A549 (cell line): ENCODE results near the gene TBX5. TPM values are rescaled to one million over a fixed set of nuclear protein-coding genes. Genes with fewer than 3 reads are reported as not detected.

Experiments
- ATAC-seq, 2 experiments: fragments of 200-7000 bp in 1 of 2; fragments of >200 bp in 1 of 2; cut with Nextera tagmentation in 1 of 2; cut with Tn5 transposase in 1 of 2; 3 replicates each; pipeline versions ENCODE4 v1.8.0 to v1.9.1; 2018 to 2020; ENCODE audit warnings: mild to moderate bottlenecking in 1 of 2, moderate library complexity in 1 of 2
- CTCF ChIA-PET: fragments of 300-600 bp; sonication (Branson Sonifier 250); formaldehyde crosslinking; extraction: SDS; loops from one replicate; lab custom pipeline; 2021; ENCODE audit warnings: antibody characterized with exemption, inconsistent platforms; lab: Yijun Ruan, JAX
- POLR2A ChIA-PET: fragments of 350-600 bp; formaldehyde crosslinking; extraction: SDS; loops from one replicate; lab custom pipeline; 2021; ENCODE audit warnings: antibody characterized with exemption, inconsistent platforms; lab: Yijun Ruan, JAX
- DNase-seq, 2 experiments: peaks; one replicate each; pipeline versions ENCODE4 v3.0.0 to v3.0.0-alpha.2; 2011 to 2016; ENCODE audit warnings: low read depth in 1 of 2, low spot score in 1 of 2
- FAIRE-seq: peaks from 2 replicates; lab custom pipeline; 2011; peaks lifted over from hg19 to GRCh38; lab: Jason Lieb, UNC
- H3K27ac ChIP-seq, 2 experiments: fragments of >200 bp; sonication (Bioruptor Twin); formaldehyde crosslinking; 3 replicates each; pipeline ENCODE4 v1.5.1; 2016 to 2017
- H3K4me1 ChIP-seq: fragments of >200 bp; sonication (Bioruptor Twin); formaldehyde crosslinking; 3 replicates; pipeline ENCODE4 v1.6.1; 2016
- H3K4me2 ChIP-seq: fragments of >200 bp; sonication (Bioruptor Twin); formaldehyde crosslinking; 3 replicates; pipeline ENCODE4 v1.6.1; 2016
- H3K4me3 ChIP-seq: fragments of >200 bp; sonication (Bioruptor Twin); formaldehyde crosslinking; 3 replicates; pipeline ENCODE4 v1.5.1; 2016
- H3K9me3 ChIP-seq: fragments of >200 bp; sonication (Bioruptor Twin); formaldehyde crosslinking; 3 replicates; pipeline ENCODE4 v1.6.1; 2016
- CBX8 ChIP-seq: fragments of 200-600 bp; sonication (generic); IDR thresholded peaks from 2 replicates; pipeline ENCODE4 v1.6.1; 2016
- CHD2 ChIP-seq: fragments of 150-350 bp; IDR thresholded peaks from 2 replicates; pipeline ENCODE4 v1.6.1; 2014; ENCODE audit warnings: low read length; ENCODE audit not compliant: partially characterized antibody
- CHD4 ChIP-seq: fragments of 200-600 bp; sonication (generic); IDR thresholded peaks from 2 replicates; pipeline ENCODE4 v1.6.1; 2016; ENCODE audit warnings: antibody characterized with exemption, mild to moderate bottlenecking, borderline replicate concordance
- EHMT2 ChIP-seq: fragments of 200-600 bp; sonication (generic); IDR thresholded peaks from 2 replicates; pipeline ENCODE4 v1.6.1; 2016; ENCODE audit warnings: antibody characterized with exemption, low read depth, mild to moderate bottlenecking, moderate library complexity
- FOSL2 ChIP-seq, 2 experiments: fragments of 450-650 bp in 1 of 2; fragments of >200 bp in 1 of 2; sonication (Bioruptor Twin) in 1 of 2; formaldehyde crosslinking; IDR thresholded peaks; 2 replicates each; pipeline versions ENCODE4 v1.5.0 to v1.6.1; 2016 to 2020; ENCODE audit warnings: mild to moderate bottlenecking in 1 of 2, moderate library complexity in 1 of 2
- HEYL ChIP-seq: fragments of 250-450 bp; sonication (Bioruptor Pico); IDR thresholded peaks from 2 replicates; pipeline ENCODE4 v1.8.0; 2021; ENCODE audit warnings: mild to moderate bottlenecking, moderate library complexity
- HOXB5 ChIP-seq: fragments of 250-450 bp; sonication (Bioruptor Pico); IDR thresholded peaks from 2 replicates; pipeline ENCODE4 v1.5.0; 2020; ENCODE audit warnings: mild to moderate bottlenecking, moderate library complexity
- MAFK ChIP-seq: fragments of 450-650 bp; IDR thresholded peaks from 2 replicates; pipeline ENCODE4 v1.6.1; 2014; ENCODE audit not compliant: partially characterized antibody
- MAZ ChIP-seq: fragments of 150-350 bp; IDR thresholded peaks from 2 replicates; pipeline ENCODE4 v1.6.1; 2014; ENCODE audit warnings: antibody characterized with exemption, low read depth, low read length, borderline replicate concordance
- MYC ChIP-seq: IDR thresholded peaks from 2 replicates; pipeline ENCODE4 v1.6.1; 2012; ENCODE audit warnings: mild to moderate bottlenecking, inconsistent platforms, low read length, improper control_type of control experiment, borderline replicate concordance
- PHF8 ChIP-seq: fragments of 200-600 bp; sonication (generic); IDR thresholded peaks from 2 replicates; pipeline ENCODE4 v1.6.1; 2016; ENCODE audit warnings: low read depth, mild to moderate bottlenecking, antibody characterized with exemption, moderate library complexity, borderline replicate concordance
- RFX5 ChIP-seq: fragments of 450-650 bp; IDR thresholded peaks from 2 replicates; pipeline ENCODE4 v1.7.1; 2014; ENCODE audit warnings: antibody characterized with exemption, mild to moderate bottlenecking, moderate library complexity
- SREBF2 ChIP-seq: fragments of 450-650 bp; IDR thresholded peaks from 2 replicates; pipeline ENCODE4 v1.6.1; 2014; ENCODE audit warnings: mild to moderate bottlenecking, moderate library complexity
- TP53 ChIP-seq: fragments of 250-450 bp; sonication (Bioruptor Pico); IDR thresholded peaks from 2 replicates; pipeline ENCODE4 v1.5.0; 2021; ENCODE audit warnings: mild to moderate bottlenecking, moderate library complexity
- ZSCAN20 ChIP-seq: fragments of 250-450 bp; sonication (Bioruptor Pico); IDR thresholded peaks from 2 replicates; pipeline ENCODE4 v1.8.0; 2022; ENCODE audit warnings: mild to moderate bottlenecking, moderate library complexity
- WGBS: methylation state at CpG from one replicate; pipeline ENCODE4 v1.1.6; 2017; ENCODE audit errors: missing lambda C conversion rate; 5-methylcytosine and 5-hydroxymethylcytosine counted together
- polyA plus RNA-seq, 4 experiments: library from polyadenylated mRNA; depleted of rRNA in 3 of 4; stranded (reverse); fragments of >200 nt; fragmentation: RNase III in 1 of 4; extraction: RNeasy Plus Mini Kit Qiagen cat#74134 plus additional on column Dnase treatment in 1 of 4; gene quantifications; 2 replicates in 3 of 4; 3 replicates in 1 of 4; pipeline ENCODE4 v1.2.3, GENCODE V29; 2011 to 2017
- TF ChIP-seq, protein P1 (sequence below): fragments of >200 bp; sonication (Bioruptor Twin); formaldehyde crosslinking; IDR thresholded peaks from 3 replicates; pipeline ENCODE4 v1.5.1; 2016
- TF ChIP-seq, protein P2 (sequence below): fragments of 150-350 bp; IDR thresholded peaks from 2 replicates; pipeline ENCODE4 v1.6.1; 2014; ENCODE audit warnings: low read depth, mild to moderate bottlenecking, low read length
- TF ChIP-seq, protein P3 (sequence below): IDR thresholded peaks from 2 replicates; pipeline ENCODE4 v1.6.1; 2012; ENCODE audit warnings: low read depth, borderline replicate concordance
- TF ChIP-seq, protein P4 (sequence below): IDR thresholded peaks from 2 replicates; pipeline ENCODE4 v1.6.1; 2012
- TF ChIP-seq, protein P5 (sequence below): fragments of >200 bp; sonication (Bioruptor Twin); formaldehyde crosslinking; IDR thresholded peaks from 2 replicates; pipeline ENCODE4 v1.6.1; 2016
- TF ChIP-seq, protein P6 (sequence below): fragments of 200-600 bp; sonication (generic); IDR thresholded peaks from 2 replicates; pipeline ENCODE4 v1.6.1; 2016; ENCODE audit warnings: antibody characterized with exemption, mild to moderate bottlenecking, moderate library complexity

TBX5 gene
- polyA plus RNA-seq, 2 of the 4 experiments (the other 2 are of a cell fraction), result not detected

DNA sequence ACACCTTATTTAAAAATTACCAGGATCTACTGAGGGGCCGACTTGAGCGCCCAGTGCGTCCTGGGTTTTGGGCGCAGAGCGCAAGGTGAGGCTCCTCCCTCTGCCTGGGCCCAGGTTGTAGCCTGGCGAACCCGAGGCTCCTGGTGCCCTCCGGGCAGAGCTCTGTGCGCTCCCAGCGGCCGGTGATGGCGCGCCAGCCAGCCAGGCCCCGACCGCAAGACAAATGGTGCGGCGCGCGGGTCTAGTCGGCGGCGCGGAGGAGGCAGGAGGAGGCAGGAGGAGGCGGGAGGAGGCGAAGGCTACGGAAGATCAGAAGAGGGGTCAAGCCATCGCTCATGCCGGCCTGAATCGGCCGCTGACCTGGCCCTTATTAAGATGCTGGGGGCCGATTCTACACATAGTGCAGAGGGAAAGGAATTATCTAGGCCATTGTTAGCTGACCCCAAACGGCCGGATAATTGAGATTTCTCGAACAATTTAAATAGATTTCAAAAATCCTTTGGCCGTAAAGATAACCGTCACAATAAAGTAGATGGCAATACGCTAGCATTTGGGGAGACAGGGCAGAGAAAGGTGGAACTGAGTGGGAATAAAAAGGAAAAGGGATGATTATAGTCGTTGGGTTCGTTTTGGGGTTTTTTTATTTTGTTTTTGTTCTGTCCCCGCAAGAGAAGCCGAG lies 2.8 kb downstream of the TBX5 start:
- FAIRE-seq, result no peak
- H3K27ac ChIP-seq, result no peak overlapping the region
- H3K4me3 ChIP-seq, result no peak overlapping the region
- TF ChIP-seq CBX8 (no peak), FOSL2 (IDR thresholded peaks at IDR 0.05) (no peak), FOSL2 (CRISPR knock-in tag; IDR thresholded peaks at IDR 0.05) (no peak), MYC (no peak), TP53 (CRISPR knock-in tag) (no peak)
- TF ChIP-seq, protein P1, sequence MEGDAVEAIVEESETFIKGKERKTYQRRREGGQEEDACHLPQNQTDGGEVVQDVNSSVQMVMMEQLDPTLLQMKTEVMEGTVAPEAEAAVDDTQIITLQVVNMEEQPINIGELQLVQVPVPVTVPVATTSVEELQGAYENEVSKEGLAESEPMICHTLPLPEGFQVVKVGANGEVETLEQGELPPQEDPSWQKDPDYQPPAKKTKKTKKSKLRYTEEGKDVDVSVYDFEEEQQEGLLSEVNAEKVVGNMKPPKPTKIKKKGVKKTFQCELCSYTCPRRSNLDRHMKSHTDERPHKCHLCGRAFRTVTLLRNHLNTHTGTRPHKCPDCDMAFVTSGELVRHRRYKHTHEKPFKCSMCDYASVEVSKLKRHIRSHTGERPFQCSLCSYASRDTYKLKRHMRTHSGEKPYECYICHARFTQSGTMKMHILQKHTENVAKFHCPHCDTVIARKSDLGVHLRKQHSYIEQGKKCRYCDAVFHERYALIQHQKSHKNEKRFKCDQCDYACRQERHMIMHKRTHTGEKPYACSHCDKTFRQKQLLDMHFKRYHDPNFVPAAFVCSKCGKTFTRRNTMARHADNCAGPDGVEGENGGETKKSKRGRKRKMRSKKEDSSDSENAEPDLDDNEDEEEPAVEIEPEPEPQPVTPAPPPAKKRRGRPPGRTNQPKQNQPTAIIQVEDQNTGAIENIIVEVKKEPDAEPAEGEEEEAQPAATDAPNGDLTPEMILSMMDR, result no peak
- TF ChIP-seq, protein P2, sequence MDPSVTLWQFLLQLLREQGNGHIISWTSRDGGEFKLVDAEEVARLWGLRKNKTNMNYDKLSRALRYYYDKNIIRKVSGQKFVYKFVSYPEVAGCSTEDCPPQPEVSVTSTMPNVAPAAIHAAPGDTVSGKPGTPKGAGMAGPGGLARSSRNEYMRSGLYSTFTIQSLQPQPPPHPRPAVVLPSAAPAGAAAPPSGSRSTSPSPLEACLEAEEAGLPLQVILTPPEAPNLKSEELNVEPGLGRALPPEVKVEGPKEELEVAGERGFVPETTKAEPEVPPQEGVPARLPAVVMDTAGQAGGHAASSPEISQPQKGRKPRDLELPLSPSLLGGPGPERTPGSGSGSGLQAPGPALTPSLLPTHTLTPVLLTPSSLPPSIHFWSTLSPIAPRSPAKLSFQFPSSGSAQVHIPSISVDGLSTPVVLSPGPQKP, result no peak
- ChIA-PET POLR2A (no interaction called here), CTCF (interaction anchor here (0.7 kb wide), 1 partner anchor 22 kb away, joined by 3 read pairs; no protein-coding TSS in a partner anchor)
- peak; percentile 39 to 48; a peak in 2 of 6 replicates for ATAC-seq
- H3K4me1 ChIP-seq, result no peaks in the 10 kb centered on the region
- no peak for DNase-seq
- H3K4me2 ChIP-seq, result no peak overlapping the region
- WGBS, result 44% methylated on average over 37 of the region's 41 CpGs
- no peaks in the 10 kb centered on the region for H3K9me3 ChIP-seq

DNA sequence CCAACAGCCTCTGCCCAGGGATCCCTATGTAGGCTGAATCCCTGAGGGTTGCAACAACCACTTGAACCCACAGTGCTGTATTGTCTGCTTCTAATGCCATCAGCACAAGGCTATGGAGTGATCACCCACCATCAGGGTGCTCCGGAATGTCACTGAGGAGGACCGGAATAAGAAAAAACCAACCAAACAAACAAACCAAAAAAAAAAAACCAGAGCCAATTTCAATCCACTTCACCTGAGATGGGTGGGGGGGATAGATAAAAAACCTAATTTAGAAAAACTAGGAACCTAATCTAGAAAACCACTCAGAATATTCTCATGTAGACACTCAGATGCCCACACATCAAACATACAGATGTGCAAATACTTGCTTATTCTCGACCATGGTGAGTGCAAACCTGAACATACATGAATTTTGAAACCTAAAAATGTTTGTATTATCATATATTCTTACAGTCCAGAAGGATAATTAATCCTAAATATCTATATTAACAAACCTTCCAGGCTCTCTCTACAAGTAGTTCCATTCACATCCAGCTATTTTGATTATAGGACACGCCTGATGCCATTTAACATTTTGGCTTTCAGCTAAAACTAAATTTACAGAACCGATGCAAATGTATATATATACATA lies 3.7 kb downstream of the TBX5 start:
- no peak for TF ChIP-seq HEYL (CRISPR knock-in tag)
- TF ChIP-seq CHD4, result no peak
- TF ChIP-seq, protein P2, result no peak
- no peak for TF ChIP-seq TP53 (CRISPR knock-in tag)
- TF ChIP-seq MAFK, result no peak
- no peak for TF ChIP-seq ZSCAN20 (CRISPR knock-in tag)
- TF ChIP-seq MAZ, result no peak
- TF ChIP-seq, protein P3, sequence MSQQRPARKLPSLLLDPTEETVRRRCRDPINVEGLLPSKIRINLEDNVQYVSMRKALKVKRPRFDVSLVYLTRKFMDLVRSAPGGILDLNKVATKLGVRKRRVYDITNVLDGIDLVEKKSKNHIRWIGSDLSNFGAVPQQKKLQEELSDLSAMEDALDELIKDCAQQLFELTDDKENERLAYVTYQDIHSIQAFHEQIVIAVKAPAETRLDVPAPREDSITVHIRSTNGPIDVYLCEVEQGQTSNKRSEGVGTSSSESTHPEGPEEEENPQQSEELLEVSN, result no peak
- TF ChIP-seq RFX5, result no peak
- TF ChIP-seq FOSL2 (IDR thresholded peaks at IDR 0.05), result no peak
- TF ChIP-seq FOSL2 (CRISPR knock-in tag; IDR thresholded peaks at IDR 0.05), result no peak
- TF ChIP-seq, protein P1, result no peak
- no peak for TF ChIP-seq MYC
- TF ChIP-seq PHF8, result no peak
- TF ChIP-seq, protein P4, sequence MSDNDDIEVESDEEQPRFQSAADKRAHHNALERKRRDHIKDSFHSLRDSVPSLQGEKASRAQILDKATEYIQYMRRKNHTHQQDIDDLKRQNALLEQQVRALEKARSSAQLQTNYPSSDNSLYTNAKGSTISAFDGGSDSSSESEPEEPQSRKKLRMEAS, result no peak
- TF ChIP-seq, protein P5, sequence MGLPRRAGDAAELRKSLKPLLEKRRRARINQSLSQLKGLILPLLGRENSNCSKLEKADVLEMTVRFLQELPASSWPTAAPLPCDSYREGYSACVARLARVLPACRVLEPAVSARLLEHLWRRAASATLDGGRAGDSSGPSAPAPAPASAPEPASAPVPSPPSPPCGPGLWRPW, result no peak
- TF ChIP-seq HOXB5, result no peak
- TF ChIP-seq EHMT2, result no peak
- TF ChIP-seq SREBF2, result no peak
- no peak for TF ChIP-seq CHD2
- TF ChIP-seq, protein P6, sequence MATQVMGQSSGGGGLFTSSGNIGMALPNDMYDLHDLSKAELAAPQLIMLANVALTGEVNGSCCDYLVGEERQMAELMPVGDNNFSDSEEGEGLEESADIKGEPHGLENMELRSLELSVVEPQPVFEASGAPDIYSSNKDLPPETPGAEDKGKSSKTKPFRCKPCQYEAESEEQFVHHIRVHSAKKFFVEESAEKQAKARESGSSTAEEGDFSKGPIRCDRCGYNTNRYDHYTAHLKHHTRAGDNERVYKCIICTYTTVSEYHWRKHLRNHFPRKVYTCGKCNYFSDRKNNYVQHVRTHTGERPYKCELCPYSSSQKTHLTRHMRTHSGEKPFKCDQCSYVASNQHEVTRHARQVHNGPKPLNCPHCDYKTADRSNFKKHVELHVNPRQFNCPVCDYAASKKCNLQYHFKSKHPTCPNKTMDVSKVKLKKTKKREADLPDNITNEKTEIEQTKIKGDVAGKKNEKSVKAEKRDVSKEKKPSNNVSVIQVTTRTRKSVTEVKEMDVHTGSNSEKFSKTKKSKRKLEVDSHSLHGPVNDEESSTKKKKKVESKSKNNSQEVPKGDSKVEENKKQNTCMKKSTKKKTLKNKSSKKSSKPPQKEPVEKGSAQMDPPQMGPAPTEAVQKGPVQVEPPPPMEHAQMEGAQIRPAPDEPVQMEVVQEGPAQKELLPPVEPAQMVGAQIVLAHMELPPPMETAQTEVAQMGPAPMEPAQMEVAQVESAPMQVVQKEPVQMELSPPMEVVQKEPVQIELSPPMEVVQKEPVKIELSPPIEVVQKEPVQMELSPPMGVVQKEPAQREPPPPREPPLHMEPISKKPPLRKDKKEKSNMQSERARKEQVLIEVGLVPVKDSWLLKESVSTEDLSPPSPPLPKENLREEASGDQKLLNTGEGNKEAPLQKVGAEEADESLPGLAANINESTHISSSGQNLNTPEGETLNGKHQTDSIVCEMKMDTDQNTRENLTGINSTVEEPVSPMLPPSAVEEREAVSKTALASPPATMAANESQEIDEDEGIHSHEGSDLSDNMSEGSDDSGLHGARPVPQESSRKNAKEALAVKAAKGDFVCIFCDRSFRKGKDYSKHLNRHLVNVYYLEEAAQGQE, result no peak
- Histone ChIP-seq H3K4me1 (no peaks in the 10 kb centered on the region), H3K4me2 (no peak overlapping the region), H3K27ac (no peak overlapping the region), H3K4me3 (no peak overlapping the region), H3K9me3 (no peaks in the 10 kb centered on the region)
- no peak for ATAC-seq
- 25% methylated on average over 5 of the region's 5 CpGs for WGBS
- ChIA-PET POLR2A (no interaction called here), CTCF (no interaction called here)
- no peak for FAIRE-seq
- no peak for DNase-seq
